ENCODE data around the gene ZBTB16. TPM values are rescaled to one million over a fixed set of nuclear protein-coding genes. Genes with fewer than 3 reads are reported as not detected.

Gene ZBTB16
- polyA plus RNA-seq, 3 donors = 4.1 to 12.3 (median 8.3) TPM

DNA sequence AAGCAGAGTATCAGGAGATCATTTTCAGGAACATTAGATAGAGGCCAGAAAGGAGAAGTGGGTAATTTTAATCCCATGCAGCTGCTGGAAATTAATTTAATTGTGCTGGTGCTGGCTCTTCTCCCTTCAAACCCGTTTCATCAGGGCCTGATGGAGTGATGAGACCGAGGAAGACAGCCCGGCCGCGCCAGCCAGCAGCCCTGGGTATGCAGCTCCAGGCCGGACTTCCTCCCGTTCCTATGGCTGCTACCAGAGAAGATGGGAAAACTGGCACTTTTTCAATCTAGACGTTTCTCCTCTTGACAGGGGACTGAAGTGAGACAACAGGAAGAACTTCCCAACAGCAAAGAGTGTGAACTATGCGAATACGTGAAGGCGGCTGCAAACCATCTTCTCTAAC, 24.6 kb upstream of the ZBTB16 start:
- 89% methylated on average over 9 of the region's 11 CpGs for WGBS (ENCODE audit: insufficient coverage)
- H3K27ac Mint-ChIP-seq = no peak overlapping the region
- H3K4me3 ChIP-seq (replicated peaks in 1 of 3; ENCODE audit: low read depth in 2 of 3, low read length in 3 of 3) = no peak overlapping the region
- no peaks in the 10 kb centered on the region for H4K20me1 ChIP-seq (ENCODE audit: insufficient read depth, low read length)
- no peak overlapping the region for H3K27ac ChIP-seq (ENCODE audit: low read depth in 1 of 2, low read length in 2 of 2)
- H3K4me2 ChIP-seq (replicated peaks; ENCODE audit: extremely low read depth, low read length, poor library complexity, severe bottlenecking) = no peak overlapping the region
- no peaks in the 10 kb centered on the region for H3K36me3 ChIP-seq (replicated peaks in 1 of 2; ENCODE audit: control insufficient read depth in 1 of 2, insufficient read depth in 2 of 2, low read length in 2 of 2)
- H3K4me1 Mint-ChIP-seq = peaks cover 29% of the 10 kb centered on the region
- H3K9me3 Mint-ChIP-seq = no peaks in the 10 kb centered on the region
- no peak overlapping the region for H3K4me3 Mint-ChIP-seq
- DNase-seq = no peak
- H3K79me2 ChIP-seq (ENCODE audit: insufficient read depth, low read length) = no peaks in the 10 kb centered on the region
- H3K27me3 Mint-ChIP-seq (ENCODE audit: low read depth in 3 of 3) = peaks cover 8 to 17% (median 11%) of the 10 kb centered on the region in 3 donors
- no peaks in the 10 kb centered on the region for H3K9me3 ChIP-seq (replicated peaks in 1 of 2; ENCODE audit: control insufficient read depth in 1 of 2, insufficient read depth in 1 of 2, low read length in 2 of 2)
- peaks cover 0 to 4% of the 10 kb centered on the region in 2 donors for H3K27me3 ChIP-seq (ENCODE audit: control insufficient read depth in 2 of 2, insufficient read depth in 2 of 2, low read length in 2 of 2)
- no peak overlapping the region for H3K9ac ChIP-seq (ENCODE audit: insufficient read depth, low read length, poor library complexity, severe bottlenecking)
- H3K4me1 ChIP-seq (ENCODE audit: control insufficient read depth in 1 of 2, insufficient read depth in 2 of 2, low read length in 2 of 2) = peaks cover 25% of the 10 kb centered on the region in 2 donors
- TF ChIP-seq, protein P1, sequence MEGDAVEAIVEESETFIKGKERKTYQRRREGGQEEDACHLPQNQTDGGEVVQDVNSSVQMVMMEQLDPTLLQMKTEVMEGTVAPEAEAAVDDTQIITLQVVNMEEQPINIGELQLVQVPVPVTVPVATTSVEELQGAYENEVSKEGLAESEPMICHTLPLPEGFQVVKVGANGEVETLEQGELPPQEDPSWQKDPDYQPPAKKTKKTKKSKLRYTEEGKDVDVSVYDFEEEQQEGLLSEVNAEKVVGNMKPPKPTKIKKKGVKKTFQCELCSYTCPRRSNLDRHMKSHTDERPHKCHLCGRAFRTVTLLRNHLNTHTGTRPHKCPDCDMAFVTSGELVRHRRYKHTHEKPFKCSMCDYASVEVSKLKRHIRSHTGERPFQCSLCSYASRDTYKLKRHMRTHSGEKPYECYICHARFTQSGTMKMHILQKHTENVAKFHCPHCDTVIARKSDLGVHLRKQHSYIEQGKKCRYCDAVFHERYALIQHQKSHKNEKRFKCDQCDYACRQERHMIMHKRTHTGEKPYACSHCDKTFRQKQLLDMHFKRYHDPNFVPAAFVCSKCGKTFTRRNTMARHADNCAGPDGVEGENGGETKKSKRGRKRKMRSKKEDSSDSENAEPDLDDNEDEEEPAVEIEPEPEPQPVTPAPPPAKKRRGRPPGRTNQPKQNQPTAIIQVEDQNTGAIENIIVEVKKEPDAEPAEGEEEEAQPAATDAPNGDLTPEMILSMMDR (IDR thresholded peaks at IDR 0.05) = no peak
- no peak overlapping the region for H2AFZ ChIP-seq (ENCODE audit: insufficient read depth, low read depth, low read length, poor library complexity, severe bottlenecking)
- H3K36me3 Mint-ChIP-seq = no peaks in the 10 kb centered on the region
- intact Hi-C loops (cut with micrococcal nuclease) = loop anchor here (5.0 kb wide), 2 partner anchors 142 to 147 kb away; no protein-coding TSS in a partner anchor

DNA sequence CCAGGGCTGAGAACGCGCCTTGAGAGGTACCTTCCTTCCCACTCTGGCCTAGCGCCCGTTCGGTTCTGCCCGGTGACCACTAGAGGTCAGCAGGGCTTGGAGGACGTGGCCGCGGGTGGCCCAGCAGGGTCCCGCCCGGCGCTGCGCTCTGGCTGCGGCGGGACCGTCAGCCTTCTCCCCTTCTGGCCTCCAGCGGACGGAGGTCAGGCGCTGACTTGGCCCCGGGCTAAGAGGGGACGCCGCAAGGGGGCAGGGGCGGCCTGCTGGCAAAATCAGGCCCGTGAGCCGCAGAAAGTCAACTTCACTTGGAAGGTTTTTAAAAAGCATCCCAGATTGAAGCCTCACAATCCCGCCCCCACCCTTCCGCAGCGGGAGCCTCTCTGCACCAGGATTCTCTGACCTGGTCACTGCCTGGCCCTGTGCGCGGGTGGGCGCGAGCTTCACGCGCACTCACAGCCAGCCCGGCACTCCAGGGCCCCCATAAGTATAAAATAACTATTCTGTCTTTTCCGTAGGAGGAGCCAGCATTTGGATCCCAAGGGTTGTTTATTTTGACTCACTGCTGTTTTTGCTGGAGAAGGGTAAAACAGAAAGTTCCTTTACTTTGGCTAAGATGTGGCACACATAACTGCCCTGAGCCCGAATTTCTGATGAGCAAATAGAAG, 23.2 kb upstream of the ZBTB16 start:
- no peak overlapping the region for H3K27ac Mint-ChIP-seq
- intact Hi-C loops (cut with micrococcal nuclease) = loop anchor here (1.0 to 5.0 kb wide), 4 partner anchors 141 to 225 kb away; no protein-coding TSS in a partner anchor

More for the DNA sequence above, 23.2 kb upstream of the ZBTB16 start:
- H3K4me2 ChIP-seq (replicated peaks; ENCODE audit: extremely low read depth, low read length, poor library complexity, severe bottlenecking) = peak overlapping the region; percentile 71
- H3K36me3 ChIP-seq (replicated peaks in 1 of 2; ENCODE audit: control insufficient read depth in 1 of 2, insufficient read depth in 2 of 2, low read length in 2 of 2) = no peaks in the 10 kb centered on the region
- 4% methylated on average over 31 of the region's 37 CpGs for WGBS (ENCODE audit: insufficient coverage)
- H3K4me3 ChIP-seq (replicated peaks in 1 of 3; ENCODE audit: low read depth in 2 of 3, low read length in 3 of 3) = peak overlapping the region in 2 of 3 experiments; percentile 13 to 68
- Mint-ChIP-seq H3K27me3 (ENCODE audit: low read depth in 3 of 3) (peaks cover 8 to 11% (median 9%) of the 10 kb centered on the region in 3 donors), H3K4me3 (peak overlapping the region; percentile 31 to 71), H3K9me3 (no peaks in the 10 kb centered on the region), H3K36me3 (no peaks in the 10 kb centered on the region), H3K4me1 (peaks cover 25% of the 10 kb centered on the region)
- H3K9me3 ChIP-seq (replicated peaks in 1 of 2; ENCODE audit: control insufficient read depth in 1 of 2, insufficient read depth in 1 of 2, low read length in 2 of 2) = no peaks in the 10 kb centered on the region
- H4K20me1 ChIP-seq (ENCODE audit: insufficient read depth, low read length) = no peaks in the 10 kb centered on the region
- H3K4me1 ChIP-seq (ENCODE audit: control insufficient read depth in 1 of 2, insufficient read depth in 2 of 2, low read length in 2 of 2) = peaks cover 21 to 24% of the 10 kb centered on the region in 2 donors
- no peak overlapping the region for H3K27ac ChIP-seq (ENCODE audit: low read depth in 1 of 2, low read length in 2 of 2)
- no peaks in the 10 kb centered on the region for H3K79me2 ChIP-seq (ENCODE audit: insufficient read depth, low read length)
- peak; percentile 61 to 72 (median 69) for DNase-seq
- peak overlapping the region; percentile 36 for H3K9ac ChIP-seq (ENCODE audit: insufficient read depth, low read length, poor library complexity, severe bottlenecking)
- TF ChIP-seq, protein P1 (IDR thresholded peaks at IDR 0.05) = peak; percentile 89
- H3K27me3 ChIP-seq (ENCODE audit: control insufficient read depth in 2 of 2, insufficient read depth in 2 of 2, low read length in 2 of 2) = peaks cover 0 to 4% of the 10 kb centered on the region in 2 donors
- H2AFZ ChIP-seq (ENCODE audit: insufficient read depth, low read depth, low read length, poor library complexity, severe bottlenecking) = peak overlapping the region; percentile 85
